HFF-Myc (cell line): ENCODE data around the gene VSIG10L.

Experiments used
- DNase-seq: peaks from one replicate; pipeline ENCODE4 v3.0.0-alpha.2; 2011; ENCODE audit warnings: low read depth; ENCODE audit errors: extremely low read depth
- H3K4me3 ChIP-seq: replicated peaks from 2 replicates; pipeline ENCODE4 v1.5.1; 2011; ENCODE audit warnings: low read depth, mild to moderate bottlenecking, control low read depth, low read length
- TF ChIP-seq, protein P1 (sequence below): IDR thresholded peaks from 2 replicates; pipeline ENCODE4 v1.5.1; 2012; ENCODE audit warnings: mild to moderate bottlenecking, low read depth, low read length, control low read depth; ENCODE audit errors: missing control alignments

VSIG10L gene

DNA sequence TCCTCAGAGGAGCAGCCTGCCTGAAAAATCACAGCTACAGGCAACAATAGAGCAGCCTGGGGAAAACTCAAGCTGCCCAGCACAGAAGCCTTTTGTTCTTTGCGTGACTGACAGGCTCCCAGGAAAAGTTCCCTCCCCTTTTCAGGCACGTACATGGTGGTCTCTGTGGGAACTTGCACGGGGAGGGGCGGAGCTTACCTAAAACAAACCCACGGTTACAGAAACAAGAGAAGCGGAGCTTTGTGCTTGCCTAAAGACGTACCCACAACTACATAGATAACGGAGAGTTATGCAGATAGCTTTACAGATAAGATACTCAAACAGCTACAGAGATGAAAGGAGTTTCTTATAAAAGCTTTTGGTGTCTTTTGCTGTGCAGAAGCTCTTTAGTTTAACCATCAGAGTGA lies 12.8 kb upstream of the VSIG10L start:
- no peak overlapping the region for H3K4me3 ChIP-seq
- DNase-seq, result no peak
- TF ChIP-seq, protein P1, sequence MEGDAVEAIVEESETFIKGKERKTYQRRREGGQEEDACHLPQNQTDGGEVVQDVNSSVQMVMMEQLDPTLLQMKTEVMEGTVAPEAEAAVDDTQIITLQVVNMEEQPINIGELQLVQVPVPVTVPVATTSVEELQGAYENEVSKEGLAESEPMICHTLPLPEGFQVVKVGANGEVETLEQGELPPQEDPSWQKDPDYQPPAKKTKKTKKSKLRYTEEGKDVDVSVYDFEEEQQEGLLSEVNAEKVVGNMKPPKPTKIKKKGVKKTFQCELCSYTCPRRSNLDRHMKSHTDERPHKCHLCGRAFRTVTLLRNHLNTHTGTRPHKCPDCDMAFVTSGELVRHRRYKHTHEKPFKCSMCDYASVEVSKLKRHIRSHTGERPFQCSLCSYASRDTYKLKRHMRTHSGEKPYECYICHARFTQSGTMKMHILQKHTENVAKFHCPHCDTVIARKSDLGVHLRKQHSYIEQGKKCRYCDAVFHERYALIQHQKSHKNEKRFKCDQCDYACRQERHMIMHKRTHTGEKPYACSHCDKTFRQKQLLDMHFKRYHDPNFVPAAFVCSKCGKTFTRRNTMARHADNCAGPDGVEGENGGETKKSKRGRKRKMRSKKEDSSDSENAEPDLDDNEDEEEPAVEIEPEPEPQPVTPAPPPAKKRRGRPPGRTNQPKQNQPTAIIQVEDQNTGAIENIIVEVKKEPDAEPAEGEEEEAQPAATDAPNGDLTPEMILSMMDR, result no peak

DNA sequence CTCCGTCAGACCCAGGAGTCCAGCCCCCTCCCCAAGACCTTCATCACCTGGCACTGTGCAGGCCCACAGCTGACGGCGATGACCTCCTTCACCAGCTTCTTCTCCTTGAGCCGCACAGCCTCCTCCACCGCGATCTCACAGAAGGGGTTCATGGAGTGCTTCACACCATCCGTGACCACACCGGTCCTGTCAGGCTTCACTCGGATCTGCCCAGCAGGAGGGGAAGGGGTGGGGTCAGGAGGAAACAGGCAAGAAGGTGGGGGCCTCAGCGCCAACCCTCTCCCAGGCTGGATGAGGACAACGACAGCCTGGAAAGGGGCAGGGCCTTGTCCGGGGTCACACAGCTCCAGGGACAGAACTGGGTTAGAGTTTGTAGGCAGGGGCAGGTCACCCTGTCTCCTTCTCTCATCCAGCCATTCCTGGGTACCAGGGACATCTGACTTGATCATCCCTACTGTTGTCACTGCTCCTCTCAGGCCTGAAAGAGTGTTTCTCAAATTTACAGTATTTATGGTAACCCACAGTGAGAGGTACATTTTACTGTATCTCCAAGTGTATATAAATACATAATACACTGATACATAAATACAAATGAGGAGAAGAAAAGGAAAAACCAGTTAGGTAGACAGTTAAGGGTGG lies 12.3 kb upstream of the VSIG10L start:
- no peak overlapping the region for H3K4me3 ChIP-seq
- no peak for DNase-seq
- TF ChIP-seq, protein P1, result no peak

DNA sequence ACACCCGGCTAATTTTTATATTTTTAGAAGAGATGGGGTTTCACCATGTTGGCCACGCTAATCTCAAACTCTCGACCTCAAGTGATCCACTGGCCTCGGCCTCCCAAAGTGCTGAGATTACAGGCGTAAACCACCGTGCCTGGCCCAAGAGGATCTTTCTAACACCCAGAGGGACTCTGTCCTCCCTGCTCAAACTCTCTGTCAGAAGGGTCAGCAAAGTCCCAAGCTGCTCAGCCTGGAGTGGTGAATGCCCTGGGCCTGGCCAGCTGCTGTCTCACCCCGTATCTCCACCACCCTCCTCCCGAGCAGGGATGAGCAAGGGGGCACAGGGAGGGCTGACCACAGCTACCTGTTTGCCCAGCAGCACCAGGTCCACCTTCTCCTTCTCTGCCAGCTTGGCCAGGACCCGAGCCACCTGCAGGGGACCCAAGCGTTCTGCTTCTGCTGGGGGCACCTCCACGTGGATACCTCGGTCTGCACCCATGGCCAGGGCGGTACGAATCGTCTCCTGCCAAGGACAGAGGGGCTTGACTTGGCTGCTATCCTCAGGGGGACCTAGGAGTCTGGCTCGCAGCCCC lies 10.9 kb upstream of the VSIG10L start:
- TF ChIP-seq, protein P1, result no peak
- no peak overlapping the region for H3K4me3 ChIP-seq
- no peak for DNase-seq

DNA sequence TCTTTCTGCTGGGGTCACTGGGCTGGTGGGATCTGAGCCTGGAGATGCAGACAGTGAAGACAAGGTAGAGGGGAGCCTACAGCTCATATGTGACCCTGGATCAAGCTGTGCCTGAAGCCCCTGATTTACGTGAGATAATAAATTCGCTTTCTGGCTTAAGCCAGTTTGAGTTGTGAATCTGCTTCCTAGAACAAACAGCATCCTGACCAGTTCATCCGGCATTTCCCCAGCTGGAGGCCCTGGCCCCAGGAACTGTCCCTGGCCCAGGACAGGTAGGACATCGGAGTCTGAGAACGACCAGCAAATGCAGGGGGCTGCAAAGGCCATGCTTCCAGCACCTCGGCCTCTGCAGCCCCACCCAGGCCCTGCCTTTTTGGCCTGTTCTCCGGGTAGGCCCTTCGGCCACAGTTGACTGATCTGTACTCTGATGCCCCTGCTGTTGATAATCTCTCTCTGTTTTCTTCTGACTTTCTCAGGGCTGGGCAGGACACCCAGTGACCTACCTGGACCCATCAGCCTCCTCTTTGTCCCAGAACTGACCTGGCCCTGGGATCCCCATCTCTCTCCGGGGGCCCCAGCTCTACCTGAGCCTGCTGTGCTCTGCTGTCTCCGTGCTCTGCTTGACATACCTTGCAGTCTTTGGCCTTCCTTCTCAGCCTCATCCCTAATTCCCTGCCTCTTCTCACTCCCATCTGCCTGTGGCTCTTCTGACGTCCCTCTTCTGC lies 9.5 kb upstream of the VSIG10L start:
- TF ChIP-seq, protein P1, result no peak
- no peak for DNase-seq

DNA sequence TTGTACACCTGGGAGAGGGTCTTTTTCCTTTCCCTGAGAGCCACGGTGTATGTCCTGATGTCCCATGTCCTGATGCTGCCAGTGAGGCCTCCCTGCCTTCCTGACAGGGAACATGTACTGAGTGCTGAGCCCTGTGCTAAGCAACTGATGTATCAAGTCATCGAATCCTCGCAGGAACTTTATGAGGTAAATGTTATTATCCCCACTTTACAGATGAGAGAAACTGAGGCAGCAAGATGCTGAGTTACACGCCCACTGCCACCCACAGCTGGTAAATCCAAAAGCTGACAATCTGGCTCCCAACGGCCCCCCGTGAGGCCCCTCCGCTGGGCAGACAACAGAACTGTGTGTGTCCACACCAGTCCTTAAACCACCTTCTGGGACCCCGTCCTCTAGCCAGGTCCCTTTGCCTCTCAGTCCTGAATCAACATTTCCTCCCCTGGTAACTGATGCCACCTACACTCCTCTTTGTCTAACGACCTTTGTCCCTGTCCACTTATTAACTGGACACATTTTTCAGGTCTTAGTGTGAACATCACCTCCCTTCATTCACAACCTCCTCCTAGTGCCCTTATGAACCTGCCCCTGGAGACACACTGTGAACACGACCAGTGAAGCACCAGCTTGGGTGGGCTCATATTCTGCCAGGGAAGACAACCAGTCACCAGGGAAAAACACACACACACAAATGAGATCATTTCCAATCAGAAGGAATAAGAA lies 5.4 kb upstream of the VSIG10L start:
- no peak for DNase-seq
- no peak overlapping the region for H3K4me3 ChIP-seq
- TF ChIP-seq, protein P1, result no peak

More for the DNA sequence above, 9.5 kb upstream of the VSIG10L start:
- H3K4me3 ChIP-seq, result no peak overlapping the region

DNA sequence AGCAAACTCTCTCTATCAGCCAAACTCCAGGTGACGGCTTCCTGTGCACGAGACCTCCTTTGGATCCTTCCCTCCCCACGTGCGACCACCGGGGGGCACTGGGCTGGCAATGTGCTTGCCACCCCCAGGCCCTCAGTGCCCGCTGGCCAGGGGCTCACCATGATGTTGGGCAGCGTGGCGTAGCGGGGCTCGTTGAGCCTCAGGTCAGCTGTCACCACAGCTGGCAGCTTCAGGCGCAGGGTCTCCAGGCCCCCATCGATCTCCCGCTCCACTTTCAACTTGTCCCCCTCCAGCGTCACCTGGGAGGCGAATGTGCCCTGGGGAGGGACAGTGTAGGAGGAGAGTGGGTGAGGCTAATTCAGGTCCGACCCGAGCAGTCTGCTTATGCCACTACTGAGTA lies 4.8 kb upstream of the VSIG10L start:
- DNase-seq, result no peak
- TF ChIP-seq, protein P1, result no peak
- no peak overlapping the region for H3K4me3 ChIP-seq
